PC-9 (cell line): ENCODE measurements around the gene MAPK10. TPM values are rescaled to one million over a fixed set of nuclear protein-coding genes. Genes with fewer than 3 reads are reported as not detected.

Experiments
- BruUV-seq: library from RNA; stranded (reverse); fragments of 400-500 nt; replicated peaks from 2 replicates; lab custom pipeline; 2021; lab: Mats Ljungman, UMichigan
- CTCF ChIA-PET: fragments of 300-600 bp; sonication (Branson Sonifier 250); formaldehyde crosslinking; loops from one replicate; lab custom pipeline; 2022; ENCODE audit warnings: antibody characterized with exemption; lab: Charles Lee
- POLR2A ChIA-PET: fragments of 300-600 bp; sonication (Branson Sonifier 250); formaldehyde crosslinking; loops from one replicate; lab custom pipeline; 2022; ENCODE audit warnings: antibody characterized with exemption; ENCODE audit not compliant: unreplicated experiment; lab: Charles Lee
- DNase-seq, 2 experiments: peaks; one replicate each; pipeline versions ENCODE4 v3.0.0 to v3.0.0-alpha.2; 2015 to 2022; ENCODE audit warnings: mixed read lengths in 1 of 2
- H2AFZ ChIP-seq: fragments of 200-600 bp; sonication (generic); 2 replicates; pipeline ENCODE4 v1.8.1; 2017; ENCODE audit warnings: antibody characterized with exemption
- H3F3A ChIP-seq: fragments of 200-600 bp; sonication (generic); 2 replicates; pipeline ENCODE4 v1.8.1; 2017; ENCODE audit warnings: antibody characterized with exemption, mild to moderate bottlenecking, low read depth; ENCODE audit not compliant: insufficient read depth
- H3K27ac ChIP-seq: fragments of 200-600 bp; sonication (generic); 2 replicates; pipeline ENCODE4 v1.6.1; 2016; ENCODE audit warnings: mixed run types
- H3K27me3 ChIP-seq: fragments of 200-600 bp; sonication (generic); 2 replicates; pipeline ENCODE4 v1.6.1; 2016; ENCODE audit warnings: low read depth, mixed run types; ENCODE audit not compliant: insufficient read depth
- H3K36me3 ChIP-seq: fragments of 200-600 bp; sonication (generic); 2 replicates; pipeline ENCODE4 v1.6.1; 2016; ENCODE audit warnings: low read depth, mixed run types
- H3K4me1 ChIP-seq: fragments of 200-600 bp; sonication (generic); replicated peaks from 2 replicates; pipeline ENCODE4 v1.6.1; 2016; ENCODE audit warnings: mixed run types; ENCODE audit not compliant: insufficient read depth
- H3K4me2 ChIP-seq: fragments of 200-600 bp; sonication (generic); 2 replicates; pipeline ENCODE4 v1.6.1; 2017; ENCODE audit warnings: mixed run types
- H3K4me3 ChIP-seq: fragments of 200-600 bp; sonication (generic); 2 replicates; pipeline ENCODE4 v1.6.1; 2016; ENCODE audit warnings: mixed run types
- H3K79me2 ChIP-seq: fragments of 200-600 bp; sonication (generic); 2 replicates; pipeline ENCODE4 v1.6.1; 2017; ENCODE audit warnings: low read depth, mixed run types
- H3K9me2 ChIP-seq: fragments of 200-600 bp; sonication (generic); 2 replicates; pipeline ENCODE4 v1.8.1; 2017; ENCODE audit warnings: mild to moderate bottlenecking; ENCODE audit not compliant: insufficient read depth
- H3K9me3 ChIP-seq: fragments of 200-600 bp; sonication (generic); 2 replicates; pipeline ENCODE4 v1.8.1; 2016; ENCODE audit warnings: low read depth; ENCODE audit not compliant: insufficient read depth
- H4K20me1 ChIP-seq: fragments of 200-600 bp; sonication (generic); 2 replicates; pipeline ENCODE4 v1.8.1; 2017; ENCODE audit not compliant: insufficient read depth
- CTCF ChIP-seq: fragments of 200-600 bp; sonication (generic); conservative IDR thresholded peaks from 2 replicates; pipeline ENCODE4 v1.6.1; 2017; ENCODE audit warnings: mixed run types, antibody characterized with exemption, mild to moderate bottlenecking, moderate library complexity
- EZH2 ChIP-seq: fragments of 200-600 bp; sonication (generic); IDR thresholded peaks from 2 replicates; pipeline ENCODE4 v1.8.0; 2017; ENCODE audit warnings: antibody characterized with exemption, low read depth
- intact Hi-C: fragments of 100-400 bp; cut with micrococcal nuclease; formaldehyde crosslinking; loops from one replicate; pipeline ENCODE4 v1.10.0; 2022; ENCODE audit not compliant: unreplicated experiment
- total RNA-seq: library from RNA; stranded (reverse); gene quantifications from 2 replicates; pipeline ENCODE4 v1.2.3, GENCODE V29; 2021

MAPK10 gene
- total RNA-seq, 1 experiment from 2014 or later, result 4.2 TPM

- BruUV-seq, result no TSS peak
- Histone ChIP-seq H3K9me2 (no peaks in the 10 kb centered on the region), H3K36me3 (no peaks in the 10 kb centered on the region), H3F3A (no peaks in the 10 kb centered on the region), H2AFZ (no peak overlapping the region), H3K4me2 (no peak overlapping the region), H3K79me2 (no peaks in the 10 kb centered on the region), H3K27ac (no peak overlapping the region), H4K20me1 (no peaks in the 10 kb centered on the region), H3K4me3 (no peak overlapping the region), H3K4me1 (no peaks in the 10 kb centered on the region), H3K27me3 (no peaks in the 10 kb centered on the region), H3K9me3 (no peaks in the 10 kb centered on the region)
- CTCF ChIA-PET, result no interaction called here
- no peak for DNase-seq
- POLR2A ChIA-PET, result no interaction called here
- no peak for TF ChIP-seq CTCF
- TF ChIP-seq EZH2, result no peak
- intact Hi-C loops, result loop anchor here (2.0 kb wide), 1 partner anchor 17 kb away; no protein-coding TSS in a partner anchor
These were observed 373.6 kb downstream of the MAPK10 start for GRCh38 chr4:85986266-85986665.

- no peaks in the 10 kb centered on the region for H3K4me1 ChIP-seq
- no peak overlapping the region for H3K4me2 ChIP-seq
- H4K20me1 ChIP-seq, result no peaks in the 10 kb centered on the region
- H3F3A ChIP-seq, result no peaks in the 10 kb centered on the region
- no peak for DNase-seq
- TF ChIP-seq CTCF, result no peak
- no peaks in the 10 kb centered on the region for H3K79me2 ChIP-seq
- intact Hi-C loops, result no loop called here
- no peaks in the 10 kb centered on the region for H3K27me3 ChIP-seq
- H3K4me3 ChIP-seq, result no peak overlapping the region
- ChIA-PET CTCF (no interaction called here), POLR2A (no interaction called here)
- no peak overlapping the region for H3K27ac ChIP-seq
- no peaks in the 10 kb centered on the region for H3K9me3 ChIP-seq
- H2AFZ ChIP-seq, result no peak overlapping the region
- no peaks in the 10 kb centered on the region for H3K36me3 ChIP-seq
- no peaks in the 10 kb centered on the region for H3K9me2 ChIP-seq
- BruUV-seq, result no TSS peak
These were observed 380.6 kb downstream of the MAPK10 start for GRCh38 chr4:85979276-85979675.

- Histone ChIP-seq H3K36me3 (no peaks in the 10 kb centered on the region), H3K79me2 (no peaks in the 10 kb centered on the region), H3K4me2 (no peak overlapping the region), H3K27ac (no peak overlapping the region), H3K4me1 (no peaks in the 10 kb centered on the region), H3K9me2 (no peaks in the 10 kb centered on the region), H3K4me3 (no peak overlapping the region), H3K27me3 (no peaks in the 10 kb centered on the region), H2AFZ (no peak overlapping the region), H4K20me1 (no peaks in the 10 kb centered on the region), H3K9me3 (no peaks in the 10 kb centered on the region), H3F3A (no peaks in the 10 kb centered on the region)
- intact Hi-C loops, result no loop called here
- ChIA-PET CTCF (interaction anchor here (2.8 kb wide), 1 partner anchor 174 kb away, joined by 15 read pairs; no protein-coding TSS in a partner anchor), POLR2A (no interaction called here)
- no peak for TF ChIP-seq CTCF
- no peak for TF ChIP-seq EZH2
- no TSS peak for BruUV-seq
- DNase-seq, result no peak
These were observed 389.3 kb downstream of the MAPK10 start for GRCh38 chr4:85970535-85970934.
